Chondrocyte (in vitro differentiated cells): ENCODE measurements around the gene TMEM132D. TPM values are rescaled to one million over a fixed set of nuclear protein-coding genes. Genes with fewer than 3 reads are reported as not detected.

Source experiments
- DNase-seq: peaks from one replicate; pipeline ENCODE4 v3.0.0; 2021; ENCODE audit warnings: mixed read lengths, low spot score
- H3K27ac Mint-ChIP-seq: one replicate; pipeline ENCODE4 v1.8.0; 2021; ENCODE audit warnings: mild to moderate bottlenecking, moderate library complexity, mixed read lengths; ENCODE audit not compliant: unreplicated experiment
- H3K27me3 Mint-ChIP-seq: 2 replicates; pipeline ENCODE4 v1.8.0; 2021; ENCODE audit warnings: low read depth, mixed read lengths
- H3K36me3 Mint-ChIP-seq: 2 replicates; pipeline ENCODE4 v1.8.0; 2021; ENCODE audit warnings: low read depth, mixed read lengths
- H3K4me1 Mint-ChIP-seq: 2 replicates; pipeline ENCODE4 v1.8.0; 2021; ENCODE audit warnings: low read depth, mild to moderate bottlenecking, mixed read lengths
- H3K4me3 Mint-ChIP-seq: one replicate; pipeline ENCODE4 v1.8.0; 2021; ENCODE audit warnings: mild to moderate bottlenecking, moderate library complexity, mixed read lengths; ENCODE audit not compliant: unreplicated experiment
- H3K9me3 Mint-ChIP-seq: 2 replicates; pipeline ENCODE4 v1.8.0; 2021; ENCODE audit warnings: low read depth, mixed read lengths
- CTCF ChIP-seq: fragments of 200-600 bp; sonication (generic); IDR thresholded peaks from 2 replicates; pipeline ENCODE4 v1.5.0; 2021; ENCODE audit warnings: antibody characterized with exemption, mild to moderate bottlenecking, moderate library complexity
- total RNA-seq: library from RNA; stranded (reverse); gene quantifications from 3 replicates; pipeline ENCODE4 v1.2.1, GENCODE V29; 2021

Gene TMEM132D
- total RNA-seq, 1 donor from 2014 or later = 3.1 TPM

- Mint-ChIP-seq H3K27me3 (no peaks in the 10 kb centered on the region), H3K36me3 (peaks cover 3% of the 10 kb centered on the region), H3K27ac (no peak overlapping the region), H3K9me3 (peaks cover 4% of the 10 kb centered on the region), H3K4me1 (no peaks in the 10 kb centered on the region), H3K4me3 (no peak overlapping the region)
- DNase-seq = no peak
- TF ChIP-seq CTCF = no peak
These were observed 30.0 kb downstream of the TMEM132D start for GRCh38 chr12:129873833-129874208.

- H3K9me3 Mint-ChIP-seq = peaks cover 4% of the 10 kb centered on the region
- H3K36me3 Mint-ChIP-seq = peaks cover 3% of the 10 kb centered on the region
- no peak for TF ChIP-seq CTCF
- no peaks in the 10 kb centered on the region for H3K4me1 Mint-ChIP-seq
- H3K4me3 Mint-ChIP-seq = no peak overlapping the region
- DNase-seq = no peak
- no peaks in the 10 kb centered on the region for H3K27me3 Mint-ChIP-seq
- no peak overlapping the region for H3K27ac Mint-ChIP-seq
These were observed 30.6 kb downstream of the TMEM132D start for GRCh38 chr12:129873111-129873832.

GRCh38 chr12:129871991-129872972, 31.5 kb downstream of the TMEM132D start:
- no peak overlapping the region for H3K4me3 Mint-ChIP-seq
- peaks cover 3% of the 10 kb centered on the region for H3K36me3 Mint-ChIP-seq
- H3K27me3 Mint-ChIP-seq = no peaks in the 10 kb centered on the region
- H3K4me1 Mint-ChIP-seq = no peaks in the 10 kb centered on the region
- H3K9me3 Mint-ChIP-seq = peaks cover 5% of the 10 kb centered on the region
- DNase-seq = no peak
- no peak overlapping the region for H3K27ac Mint-ChIP-seq
- TF ChIP-seq CTCF = no peak

GRCh38 chr12:129870796-129871195, 33.0 kb downstream of the TMEM132D start:
- TF ChIP-seq CTCF = no peak
- no peak for DNase-seq
- Mint-ChIP-seq H3K4me1 (no peaks in the 10 kb centered on the region), H3K36me3 (no peaks in the 10 kb centered on the region), H3K27me3 (no peaks in the 10 kb centered on the region), H3K4me3 (no peak overlapping the region), H3K27ac (no peak overlapping the region), H3K9me3 (peaks cover 5% of the 10 kb centered on the region)

GRCh38 chr12:129870136-129870535, 33.7 kb downstream of the TMEM132D start:
- Mint-ChIP-seq H3K36me3 (no peaks in the 10 kb centered on the region), H3K9me3 (peaks cover 10% of the 10 kb centered on the region), H3K4me3 (no peak overlapping the region), H3K27me3 (no peaks in the 10 kb centered on the region), H3K4me1 (no peaks in the 10 kb centered on the region), H3K27ac (no peak overlapping the region)
- TF ChIP-seq CTCF = no peak
- no peak for DNase-seq
